K562 (cell line): ENCODE data around the gene POLR3E. TPM values are rescaled to one million over a fixed set of nuclear protein-coding genes. Genes with fewer than 3 reads are reported as not detected.

Experiments
- BCOR ChIP-seq: fragments of 450-650 bp; IDR thresholded peaks from 2 replicates; pipeline ENCODE4 v1.6.1; 2016
- CSDE1 ChIP-seq, 2 experiments: fragments of 450-650 bp; IDR thresholded peaks; 2 replicates each; pipeline ENCODE4 v1.6.1; 2016; ENCODE audit warnings: mild to moderate bottlenecking in 1 of 2
- CXXC5 ChIP-seq: fragments of 250-450 bp; sonication (Bioruptor Pico); IDR thresholded peaks from 2 replicates; pipeline ENCODE4 v1.8.0; 2022; ENCODE audit warnings: inconsistent platforms, mild to moderate bottlenecking, moderate library complexity
- ETV5 ChIP-seq: sonication (generic); formaldehyde crosslinking; IDR thresholded peaks from 2 replicates; pipeline ENCODE4 v1.4.0; 2020; ENCODE audit warnings: low read depth, mild to moderate bottlenecking, missing genetic modification reagents
- IRF2 ChIP-seq: sonication (generic); formaldehyde crosslinking; IDR thresholded peaks from 2 replicates; pipeline ENCODE4 v1.8.1; 2022; ENCODE audit warnings: mild to moderate bottlenecking, missing genetic modification reagents
- JUND ChIP-seq, 2 experiments: IDR thresholded peaks; 2 replicates in 1 of 2; 3 replicates in 1 of 2; pipeline ENCODE4 v1.6.1; 2011; ENCODE audit warnings: borderline replicate concordance in 2 of 2, low read depth in 2 of 2, low read length in 2 of 2, improper control_type of control experiment in 1 of 2, missing biosample characterization in 1 of 2, missing genetic modification characterization in 1 of 2, missing genetic modification reagents in 1 of 2
- MAX ChIP-seq: sonication (generic); formaldehyde crosslinking; IDR thresholded peaks from 2 replicates; pipeline ENCODE4 v1.9.0; 2022; ENCODE audit warnings: mild to moderate bottlenecking, missing genetic modification reagents
- NR2C1 ChIP-seq, 2 experiments: fragments of 450-650 bp; IDR thresholded peaks; 2 replicates each; pipeline ENCODE4 v1.6.1; 2017; ENCODE audit warnings: mild to moderate bottlenecking in 2 of 2, antibody characterized with exemption in 1 of 2, inconsistent platforms in 1 of 2, missing compliant biosample characterization in 1 of 2, missing genetic modification characterization in 1 of 2
- POLR2AphosphoS5 ChIP-seq: IDR thresholded peaks from 2 replicates; pipeline ENCODE4 v1.6.1; 2011; ENCODE audit warnings: mild to moderate bottlenecking, low read depth, low read length, moderate library complexity; ENCODE audit not compliant: control insufficient read depth, insufficient read depth
- POLR2G ChIP-seq: fragments of 200-400 bp; formaldehyde crosslinking; IDR thresholded peaks from 2 replicates; pipeline ENCODE4 v1.6.1; 2017; ENCODE audit warnings: low read depth, mild to moderate bottlenecking, antibody characterized with exemption, low read length, moderate library complexity
- RBM34 ChIP-seq: fragments of 200-400 bp; formaldehyde crosslinking; IDR thresholded peaks from 2 replicates; pipeline ENCODE4 v1.6.1; 2018; ENCODE audit warnings: low read length, borderline replicate concordance; ENCODE audit not compliant: insufficient read depth
- SP1 ChIP-seq: sonication (generic); formaldehyde crosslinking; IDR thresholded peaks from 2 replicates; pipeline ENCODE4 v1.8.1; 2022; ENCODE audit warnings: mild to moderate bottlenecking, missing genetic modification reagents
- SPI1 ChIP-seq: IDR thresholded peaks from 2 replicates; pipeline ENCODE4 v1.6.1; 2011; ENCODE audit warnings: low read depth, low read length, control low read depth, borderline replicate concordance
- TCF15 ChIP-seq: fragments of 250-450 bp; sonication (Bioruptor Pico); IDR thresholded peaks from 2 replicates; pipeline ENCODE4 v1.8.0; 2022; ENCODE audit warnings: moderate library complexity, mild to moderate bottlenecking, inconsistent platforms
- TCF7 ChIP-seq: sonication (generic); IDR thresholded peaks from 2 replicates; pipeline ENCODE4 v1.6.1; 2016; ENCODE audit warnings: antibody characterized with exemption, borderline replicate concordance
- TCF7L2 ChIP-seq: fragments of 150-350 bp; IDR thresholded peaks from 2 replicates; pipeline ENCODE4 v1.6.1; 2016; ENCODE audit warnings: low read depth, mild to moderate bottlenecking, low read length, moderate library complexity
- THRAP3 ChIP-seq: fragments of 450-650 bp; IDR thresholded peaks from 2 replicates; pipeline ENCODE4 v1.6.1; 2016; ENCODE audit warnings: mild to moderate bottlenecking, inconsistent platforms, borderline replicate concordance
- ZNF12 ChIP-seq: sonication (generic); formaldehyde crosslinking; IDR thresholded peaks from 2 replicates; pipeline ENCODE4 v1.4.0; 2020; ENCODE audit warnings: mild to moderate bottlenecking, missing genetic modification reagents
- ZNF717 ChIP-seq: fragments of 250-450 bp; sonication (Bioruptor Pico); IDR thresholded peaks from 2 replicates; pipeline ENCODE4 v1.5.0; 2021
- ZSCAN32 ChIP-seq: fragments of 450-650 bp; formaldehyde crosslinking; IDR thresholded peaks from 2 replicates; pipeline ENCODE4 v1.4.0; 2020; ENCODE audit warnings: mild to moderate bottlenecking, moderate library complexity
- polyA plus RNA-seq, 8 experiments: library from polyadenylated mRNA; depleted of rRNA in 4 of 8; stranded (reverse) in 5 of 8; unstranded in 3 of 8; fragments of >200 nt; fragmentation: Nextera tagmentation in 2 of 8; fragmentation: Illumina TruSeq in 1 of 8; extraction: Ambion mirVana in 2 of 8; extraction: Trizol in 1 of 8; gene quantifications; 2 replicates each; pipeline versions ENCODE4 v1.2.1 to v1.2.3, GENCODE V29; 2011 to 2014; ENCODE audit warnings: inconsistent platforms in 1 of 8, missing spikeins in 1 of 8
- total RNA-seq, 7 experiments: library from RNA; depleted of rRNA in 6 of 7; stranded (reverse); fragments of >200 nt in 6 of 7; fragmentation: Illumina TruSeq in 2 of 7; extraction: Trizol in 2 of 7; gene quantifications; 2 replicates each; pipeline versions ENCODE4 v1.2.1 to v1.2.3, GENCODE V29; 2011 to 2021; ENCODE audit warnings: low replicate concordance in 1 of 7
- TF ChIP-seq, protein P1 (sequence below): sonication (generic); formaldehyde crosslinking; IDR thresholded peaks from 2 replicates; pipeline ENCODE4 v1.8.1; 2023; ENCODE audit warnings: mild to moderate bottlenecking, missing genetic modification reagents
- TF ChIP-seq, protein P2 (sequence below): fragments of 450-650 bp; IDR thresholded peaks from 2 replicates; pipeline ENCODE4 v1.6.1; 2016; ENCODE audit warnings: low read depth, mild to moderate bottlenecking, moderate library complexity
- TF ChIP-seq, protein P3 (sequence below): fragments of 450-650 bp; conservative IDR thresholded peaks from 2 replicates; pipeline ENCODE4 v1.6.1; 2016; ENCODE audit warnings: missing genetic modification characterization, low read depth, mild to moderate bottlenecking, control low read depth, missing compliant biosample characterization

Gene POLR3E
- total and polyA plus RNA-seq, 9 of the 15 experiments (the other 6 are each of a cell fraction or from before 2014, with no cell fraction given) = 17.7 to 151 (median 82.6) TPM

- TF ChIP-seq POLR2G = no peak
- TF ChIP-seq THRAP3 = no peak
- no peak for TF ChIP-seq TCF15 (CRISPR knock-in tag)
- no peak for TF ChIP-seq NR2C1 (IDR thresholded peaks at IDR 0.05)
- TF ChIP-seq NR2C1 (tag; IDR thresholded peaks at IDR 0.05) = peak; percentile 33; the same call in 1 of the 2 replicates
- peak; percentile 49; the same call in 1 of the 2 replicates for TF ChIP-seq ZSCAN32 (CRISPR knock-in tag)
- peak; percentile 10; the same call in 1 of the 2 replicates for TF ChIP-seq BCOR
- 0 out of 2 replicates have a peak, but pooled peaks have one; percentile 3 for TF ChIP-seq JUND (IDR thresholded peaks at IDR 0.05; ENCODE audit: borderline replicate concordance, low read depth, low read length)
- TF ChIP-seq JUND (tag; IDR thresholded peaks at IDR 0.05; ENCODE audit: borderline replicate concordance, low read depth, low read length) = peak; percentile 54; the same call in 1 of the 3 replicates
- TF ChIP-seq TCF7L2 = no peak
- no peak; the same call in 1 of the 2 replicates for TF ChIP-seq TCF7
- TF ChIP-seq SPI1 = no peak
- no peak for TF ChIP-seq IRF2
- no peak for TF ChIP-seq ZNF717 (CRISPR knock-in tag)
- TF ChIP-seq POLR2AphosphoS5 = peak; percentile 85
- TF ChIP-seq SP1 = peak; percentile 74
- TF ChIP-seq ETV5 (CRISPR knock-in tag) = no peak
- TF ChIP-seq ZNF12 (CRISPR knock-in tag) = no peak
- TF ChIP-seq, protein P1, sequence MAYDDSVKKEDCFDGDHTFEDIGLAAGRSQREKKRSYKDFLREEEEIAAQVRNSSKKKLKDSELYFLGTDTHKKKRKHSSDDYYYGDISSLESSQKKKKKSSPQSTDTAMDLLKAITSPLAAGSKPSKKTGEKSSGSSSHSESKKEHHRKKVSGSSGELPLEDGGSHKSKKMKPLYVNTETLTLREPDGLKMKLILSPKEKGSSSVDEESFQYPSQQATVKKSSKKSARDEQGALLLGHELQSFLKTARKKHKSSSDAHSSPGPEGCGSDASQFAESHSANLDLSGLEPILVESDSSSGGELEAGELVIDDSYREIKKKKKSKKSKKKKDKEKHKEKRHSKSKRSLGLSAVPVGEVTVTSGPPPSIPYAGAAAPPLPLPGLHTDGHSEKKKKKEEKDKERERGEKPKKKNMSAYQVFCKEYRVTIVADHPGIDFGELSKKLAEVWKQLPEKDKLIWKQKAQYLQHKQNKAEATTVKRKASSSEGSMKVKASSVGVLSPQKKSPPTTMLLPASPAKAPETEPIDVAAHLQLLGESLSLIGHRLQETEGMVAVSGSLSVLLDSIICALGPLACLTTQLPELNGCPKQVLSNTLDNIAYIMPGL (CRISPR knock-in tag) = no peak
- TF ChIP-seq, protein P2, sequence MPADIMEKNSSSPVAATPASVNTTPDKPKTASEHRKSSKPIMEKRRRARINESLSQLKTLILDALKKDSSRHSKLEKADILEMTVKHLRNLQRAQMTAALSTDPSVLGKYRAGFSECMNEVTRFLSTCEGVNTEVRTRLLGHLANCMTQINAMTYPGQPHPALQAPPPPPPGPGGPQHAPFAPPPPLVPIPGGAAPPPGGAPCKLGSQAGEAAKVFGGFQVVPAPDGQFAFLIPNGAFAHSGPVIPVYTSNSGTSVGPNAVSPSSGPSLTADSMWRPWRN = no peak
- TF ChIP-seq MAX = no peak
- TF ChIP-seq, protein P3, sequence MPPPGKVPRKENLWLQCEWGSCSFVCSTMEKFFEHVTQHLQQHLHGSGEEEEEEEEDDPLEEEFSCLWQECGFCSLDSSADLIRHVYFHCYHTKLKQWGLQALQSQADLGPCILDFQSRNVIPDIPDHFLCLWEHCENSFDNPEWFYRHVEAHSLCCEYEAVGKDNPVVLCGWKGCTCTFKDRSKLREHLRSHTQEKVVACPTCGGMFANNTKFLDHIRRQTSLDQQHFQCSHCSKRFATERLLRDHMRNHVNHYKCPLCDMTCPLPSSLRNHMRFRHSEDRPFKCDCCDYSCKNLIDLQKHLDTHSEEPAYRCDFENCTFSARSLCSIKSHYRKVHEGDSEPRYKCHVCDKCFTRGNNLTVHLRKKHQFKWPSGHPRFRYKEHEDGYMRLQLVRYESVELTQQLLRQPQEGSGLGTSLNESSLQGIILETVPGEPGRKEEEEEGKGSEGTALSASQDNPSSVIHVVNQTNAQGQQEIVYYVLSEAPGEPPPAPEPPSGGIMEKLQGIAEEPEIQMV (tag) = no peak
- no peak for TF ChIP-seq RBM34
- TF ChIP-seq CSDE1 (IDR thresholded peaks at IDR 0.05) = peak in 1 of 2 experiments; percentile 73; a peak in 2 of 4 replicates
- peak; percentile 51 for TF ChIP-seq CXXC5 (CRISPR knock-in tag)
Observed at GRCh38 chr16:22297871-22298733, 893 bp downstream of the POLR3E start (continued).
